GM12801 (cell line): ENCODE data around the gene RFC2.

ENCODE experiments used
- TF ChIP-seq, protein P1 (sequence below): IDR thresholded peaks from one replicate; pipeline ENCODE4 v1.5.1; 2011; ENCODE audit warnings: control low read depth; ENCODE audit not compliant: insufficient read length; ENCODE audit errors: extremely low read depth

Gene RFC2

GRCh38 chr7:74252893-74253292 is 1.3 kb downstream of the RFC2 start:
- TF ChIP-seq, protein P1, sequence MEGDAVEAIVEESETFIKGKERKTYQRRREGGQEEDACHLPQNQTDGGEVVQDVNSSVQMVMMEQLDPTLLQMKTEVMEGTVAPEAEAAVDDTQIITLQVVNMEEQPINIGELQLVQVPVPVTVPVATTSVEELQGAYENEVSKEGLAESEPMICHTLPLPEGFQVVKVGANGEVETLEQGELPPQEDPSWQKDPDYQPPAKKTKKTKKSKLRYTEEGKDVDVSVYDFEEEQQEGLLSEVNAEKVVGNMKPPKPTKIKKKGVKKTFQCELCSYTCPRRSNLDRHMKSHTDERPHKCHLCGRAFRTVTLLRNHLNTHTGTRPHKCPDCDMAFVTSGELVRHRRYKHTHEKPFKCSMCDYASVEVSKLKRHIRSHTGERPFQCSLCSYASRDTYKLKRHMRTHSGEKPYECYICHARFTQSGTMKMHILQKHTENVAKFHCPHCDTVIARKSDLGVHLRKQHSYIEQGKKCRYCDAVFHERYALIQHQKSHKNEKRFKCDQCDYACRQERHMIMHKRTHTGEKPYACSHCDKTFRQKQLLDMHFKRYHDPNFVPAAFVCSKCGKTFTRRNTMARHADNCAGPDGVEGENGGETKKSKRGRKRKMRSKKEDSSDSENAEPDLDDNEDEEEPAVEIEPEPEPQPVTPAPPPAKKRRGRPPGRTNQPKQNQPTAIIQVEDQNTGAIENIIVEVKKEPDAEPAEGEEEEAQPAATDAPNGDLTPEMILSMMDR: no peak

GRCh38 chr7:74248156-74248555 is 6.0 kb downstream of the RFC2 start:
- TF ChIP-seq, protein P1: no peak

DNA sequence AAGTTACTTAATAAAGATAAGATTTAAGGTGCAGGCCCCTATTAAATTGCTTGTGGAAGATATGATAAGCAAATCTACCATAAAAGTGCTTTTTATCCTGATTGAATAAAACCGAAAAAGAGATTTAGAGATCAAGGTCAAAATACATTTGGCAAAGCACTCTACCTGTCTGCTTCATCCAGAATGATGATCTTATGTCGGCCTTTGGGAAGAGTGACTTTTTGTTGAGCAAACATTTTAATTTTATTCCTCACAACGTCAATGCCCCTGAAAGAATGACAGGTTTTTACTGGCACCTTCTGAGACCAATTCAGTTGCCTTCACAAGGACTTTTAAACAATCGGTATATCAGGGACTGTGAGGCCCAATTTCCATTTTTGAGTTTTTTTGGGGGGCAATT is 7.7 kb downstream of the RFC2 start:
- TF ChIP-seq, protein P1: no peak

- TF ChIP-seq, protein P1: no peak
Measured at GRCh38 chr7:74242122-74242443, 12.1 kb downstream of the RFC2 start.

DNA sequence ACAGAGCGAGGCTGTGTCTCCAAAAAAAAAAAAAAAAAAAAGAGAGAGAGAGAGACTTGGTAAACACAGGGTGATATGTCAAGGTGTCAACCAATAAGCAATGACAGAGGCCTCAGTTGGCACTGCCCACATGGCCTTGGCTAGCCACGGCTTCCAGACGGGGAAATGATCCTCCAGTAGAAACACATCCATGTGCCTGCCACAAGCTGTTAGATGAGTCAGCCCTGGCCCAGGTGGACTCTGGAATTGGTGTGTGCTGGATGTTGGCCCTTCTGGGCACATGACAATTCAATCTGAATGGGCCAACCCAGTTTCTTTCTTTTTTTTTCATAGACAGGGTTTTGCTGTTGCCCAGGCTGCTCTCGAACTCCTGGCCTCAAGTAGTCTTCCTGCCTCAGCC is 13.7 kb downstream of the RFC2 start:
- TF ChIP-seq, protein P1: no peak

GRCh38 chr7:74236284-74236683 is 17.9 kb downstream of the RFC2 start:
- TF ChIP-seq, protein P1: no peak

DNA sequence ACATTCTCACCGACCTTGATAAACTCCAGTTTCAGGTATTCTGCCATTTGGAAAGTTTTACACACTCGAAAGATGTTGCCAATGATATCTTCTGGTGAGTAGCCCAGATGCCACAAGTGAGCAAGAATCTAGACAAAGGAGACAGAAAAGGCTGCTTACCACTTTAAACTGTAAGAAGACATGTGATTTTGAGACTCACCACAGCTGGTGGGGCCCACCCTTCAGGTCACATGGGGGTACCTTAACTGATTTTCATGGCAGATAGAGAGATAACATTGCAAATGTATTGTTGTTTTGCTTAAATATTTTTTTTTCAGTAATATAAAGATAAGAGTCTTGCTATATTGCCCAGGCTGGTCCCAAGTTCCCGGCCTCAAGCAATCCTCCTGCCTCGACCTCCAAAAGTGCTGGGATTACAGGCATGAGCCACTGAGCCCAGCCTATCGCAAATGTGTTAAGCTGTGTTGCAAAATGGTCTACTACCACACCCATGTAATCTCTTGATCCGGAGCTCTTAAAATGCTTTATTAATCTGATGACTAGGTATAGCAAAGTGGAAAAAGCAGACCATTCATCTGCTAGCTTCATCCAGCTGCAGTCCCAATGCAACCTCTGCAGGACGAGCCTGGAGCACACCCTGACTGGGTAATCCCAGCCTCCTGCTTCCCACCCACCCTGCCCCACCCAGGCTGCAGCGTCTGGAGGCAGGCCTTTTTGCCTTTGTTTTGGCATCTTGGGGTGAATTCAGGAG is 18.5 kb downstream of the RFC2 start:
- TF ChIP-seq, protein P1: no peak
